Heart right ventricle (tissue), 16 donors: ENCODE measurements around the gene PHOSPHO1. TPM values are rescaled to one million over a fixed set of nuclear protein-coding genes. Genes with fewer than 3 reads are reported as not detected.
"Not testable (repeated sequence)": the region's sequence is repeated elsewhere in the genome, so short reads cannot be mapped to it uniquely, and the experiment has no call there.

Experiments used
- ATAC-seq, 8 donors: fragments of 200-7000 bp; cut with Tn5 transposase; one replicate each; pipeline ENCODE4 v1.9.1; 2020; ENCODE audit warnings: mild to moderate bottlenecking in 8 of 8, moderate library complexity in 8 of 8, moderate number of reproducible peaks in 1 of 8
- DNase-seq, 2 donors: peaks; one replicate each; pipeline ENCODE4 v3.0.0-alpha.2; 2020
- H3K27ac ChIP-seq, 10 donors: fragments of 200-600 bp; sonication (generic) in 2 of 10; one replicate each; pipeline versions ENCODE4 v1.5.0 to v1.8.0; 2020 to 2022; ENCODE audit warnings: mild to moderate bottlenecking in 3 of 10
- H3K27me3 ChIP-seq, 7 donors: fragments of 200-600 bp; one replicate each; pipeline ENCODE4 v1.8.0; 2021 to 2022; ENCODE audit warnings: mild to moderate bottlenecking in 2 of 7
- H3K36me3 ChIP-seq, 9 donors: fragments of 200-600 bp; sonication (generic) in 1 of 9; one replicate each; pipeline versions ENCODE4 v1.5.0 to v1.8.0; 2020 to 2022; ENCODE audit warnings: mild to moderate bottlenecking in 2 of 9
- H3K4me1 ChIP-seq, 9 donors: fragments of 200-600 bp; sonication (generic) in 1 of 9; one replicate each; pipeline versions ENCODE4 v1.5.0 to v1.8.0; 2020 to 2022; ENCODE audit warnings: mild to moderate bottlenecking in 4 of 9
- H3K4me3 ChIP-seq, 10 donors: fragments of 200-600 bp; sonication (generic) in 2 of 10; one replicate each; pipeline versions ENCODE4 v1.5.0 to v1.8.0; 2020 to 2022; ENCODE audit warnings: mild to moderate bottlenecking in 7 of 10, moderate library complexity in 2 of 10
- H3K9me3 ChIP-seq, 11 donors: fragments of 200-600 bp in 10 of 11; sonication (generic) in 2 of 11; one replicate each; pipeline versions ENCODE4 v1.5.0 to v1.8.0; 2013 to 2022; ENCODE audit warnings: mild to moderate bottlenecking in 2 of 11, control low read depth in 1 of 11, moderate library complexity in 1 of 11
- WGBS, 2 donors: extraction: QIAGEN DNeasy Blood & Tissue Kit; methylation state at CpG; one replicate each; pipeline ENCODE4 v1.1.7; 2013; ENCODE audit warnings: inconsistent platforms in 1 of 2; 5-methylcytosine and 5-hydroxymethylcytosine counted together
- intact Hi-C, 10 donors: fragments of 100-400 bp; cut with DNase I; formaldehyde crosslinking; loops; one replicate each; pipeline versions ENCODE4 v1.11.1 to v1.14.2; 2022
- polyA plus RNA-seq, 2 donors: library from polyadenylated mRNA; stranded (reverse); fragments of 200-250 nt; gene quantifications; one replicate each; pipeline ENCODE4 v1.2.3, GENCODE V29; 2013
- total RNA-seq, 10 donors: library from RNA; stranded (reverse); fragmentation: NEBNext Ultra II Directional in 3 of 10; extraction: Animal tissue kit (Norgen Biotek cat#: 25700) in 3 of 10; gene quantifications; one replicate each; pipeline versions ENCODE4 v1.2.1 to v1.2.4, GENCODE V29; 2021 to 2023
- TF ChIP-seq, protein P1 (sequence below), 9 donors: fragments of 200-600 bp; sonication (generic) in 2 of 9; IDR thresholded peaks; one replicate each; pipeline versions ENCODE4 v1.5.0 to v1.8.0; 2021 to 2022; ENCODE audit warnings: antibody characterized with exemption in 9 of 9, mild to moderate bottlenecking in 5 of 9, moderate library complexity in 1 of 9
- donor health status: Arrhythmogenic right ventricular cardiomyopathy.
- donor health status: ischemic (EF 13 %, LVEDD 7.1; RV severe dilation, severe dysfunction).
- donor health status: healthy with polysubstance abuse.
- donor health status: DM: no; HTN: yes; CAD: no.
- donor health status: DM: no; HTN: no; CAD: no.
- donor health status: ischemic (EF 25% LVEDD 6.9; RV normal size, moderate dysfunction).
- donor health status: ischemic (EF 25% LVEDD 5.7; RV mildly dilated, moderate dysfunction).
- donor health status: healthy.
- donor health status: DM: yes; HTN: yes; CAD: no.
- donor health status: Ischemic cardiomyopathy.
- donor health status: ischemic (EF 35%, LVEDD 5.7; RV mildly dilated, moderate dysfunction).
- donor health status: nonischemic (EF 11% LVEDD 7.7; RV severe dilation, severe dysfunction).
- donor health status: DM: yes; HTN: yes; CAD: no.
- donor health status: PGD.
- donor health status: ischemic (EF 29% LVEDD 5.4; RV normal size, mild dysfunction).
- donor health status: nonischemic (EF 23%, LVEDD 6.1; RV moderate dilation, normal function).

Gene PHOSPHO1
- total and polyA plus RNA-seq, 12 donors = 0.14 to 1.9 (median 0.52) TPM

- Histone ChIP-seq H3K27me3 (peaks cover 0 to 4% (median 0%) of the 10 kb centered on the region in 7 donors), H3K4me1 (peaks cover 0 to 4% (median 0%) of the 10 kb centered on the region in 9 donors), H3K36me3 (no peaks in the 10 kb centered on the region), H3K27ac (no peak overlapping the region), H3K4me3 (no peak overlapping the region), H3K9me3 (peaks cover 0 to 15% (median 0%) of the 10 kb centered on the region in 11 donors)
- TF ChIP-seq, protein P1, sequence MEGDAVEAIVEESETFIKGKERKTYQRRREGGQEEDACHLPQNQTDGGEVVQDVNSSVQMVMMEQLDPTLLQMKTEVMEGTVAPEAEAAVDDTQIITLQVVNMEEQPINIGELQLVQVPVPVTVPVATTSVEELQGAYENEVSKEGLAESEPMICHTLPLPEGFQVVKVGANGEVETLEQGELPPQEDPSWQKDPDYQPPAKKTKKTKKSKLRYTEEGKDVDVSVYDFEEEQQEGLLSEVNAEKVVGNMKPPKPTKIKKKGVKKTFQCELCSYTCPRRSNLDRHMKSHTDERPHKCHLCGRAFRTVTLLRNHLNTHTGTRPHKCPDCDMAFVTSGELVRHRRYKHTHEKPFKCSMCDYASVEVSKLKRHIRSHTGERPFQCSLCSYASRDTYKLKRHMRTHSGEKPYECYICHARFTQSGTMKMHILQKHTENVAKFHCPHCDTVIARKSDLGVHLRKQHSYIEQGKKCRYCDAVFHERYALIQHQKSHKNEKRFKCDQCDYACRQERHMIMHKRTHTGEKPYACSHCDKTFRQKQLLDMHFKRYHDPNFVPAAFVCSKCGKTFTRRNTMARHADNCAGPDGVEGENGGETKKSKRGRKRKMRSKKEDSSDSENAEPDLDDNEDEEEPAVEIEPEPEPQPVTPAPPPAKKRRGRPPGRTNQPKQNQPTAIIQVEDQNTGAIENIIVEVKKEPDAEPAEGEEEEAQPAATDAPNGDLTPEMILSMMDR (IDR thresholded peaks at IDR 0.05) = no peak
- 88 to 89% methylated on average over 5 of the region's 5 CpGs for WGBS, 2 donors
- intact Hi-C loops = loop anchor here in 7 of 10 donors (5.0 to 10.0 kb wide), 5 partner anchors 39 to 211 kb away; no protein-coding TSS in a partner anchor
- ATAC-seq (peak in 1 of 8 donors; percentile 22), DNase-seq (no peak)
Measured at GRCh38 chr17:49183341-49183740, 47.2 kb downstream of the PHOSPHO1 start.

GRCh38 chr17:49180998-49181635 is 49.5 kb downstream of the PHOSPHO1 start:
- Histone ChIP-seq H3K9me3 (peaks cover 0 to 35% (median 10%) of the 10 kb centered on the region in 11 donors), H3K27me3 (peaks cover 0 to 4% (median 0%) of the 10 kb centered on the region in 7 donors), H3K36me3 (no peaks in the 10 kb centered on the region), H3K27ac (no peak overlapping the region), H3K4me3 (no peak overlapping the region), H3K4me1 (peaks cover 0 to 4% (median 0%) of the 10 kb centered on the region in 9 donors)
- intact Hi-C loops = loop anchor here (1.0 to 10.0 kb wide), 8 partner anchors 41 to 214 kb away; no protein-coding TSS in a partner anchor
- no peak for DNase-seq
- 77 to 78% methylated on average over 6 of the region's 6 CpGs for WGBS, 2 donors
- no peak for ATAC-seq
- TF ChIP-seq, protein P1 (IDR thresholded peaks at IDR 0.05) = no peak

DNA sequence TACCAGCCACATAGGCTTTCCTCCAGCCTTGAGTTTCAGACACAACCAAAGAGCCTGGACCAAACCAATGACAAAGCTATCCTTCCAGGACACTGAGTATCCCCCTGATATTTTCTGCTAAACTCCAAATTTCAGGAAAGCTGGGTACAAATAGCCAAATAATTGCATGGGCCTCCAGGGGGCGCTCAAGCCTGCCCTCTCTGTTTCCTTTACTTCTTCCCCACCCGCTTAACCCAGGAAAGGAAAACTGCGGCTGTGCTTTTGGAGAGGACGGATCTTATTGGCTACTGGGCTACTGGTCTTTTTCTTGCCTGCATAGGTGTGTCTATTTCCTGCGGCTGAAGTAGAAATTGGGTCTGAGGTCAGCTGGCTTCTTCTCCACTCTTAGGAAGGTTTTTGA is 50.3 kb downstream of the PHOSPHO1 start:
- Histone ChIP-seq H3K4me1 (peaks cover 0 to 4% (median 0%) of the 10 kb centered on the region in 9 donors), H3K27me3 (peaks cover 0 to 4% (median 0%) of the 10 kb centered on the region in 7 donors), H3K36me3 (no peaks in the 10 kb centered on the region), H3K27ac (no peak overlapping the region), H3K9me3 (peaks cover 0 to 37% (median 18%) of the 10 kb centered on the region in 11 donors), H3K4me3 (no peak overlapping the region)
- intact Hi-C loops = loop anchor here (1.0 to 10.0 kb wide), 8 partner anchors 42 to 214 kb away; no protein-coding TSS in a partner anchor
- ATAC-seq (peak in 6 of 8 donors; percentile 49 to 81 (median 62)), DNase-seq (peak; percentile 59 to 66)
- TF ChIP-seq, protein P1 (IDR thresholded peaks at IDR 0.05) = peak; percentile 57 to 84 (median 76)
- 11 to 14% methylated on average over 5 of the region's 5 CpGs for WGBS, 2 donors

DNA sequence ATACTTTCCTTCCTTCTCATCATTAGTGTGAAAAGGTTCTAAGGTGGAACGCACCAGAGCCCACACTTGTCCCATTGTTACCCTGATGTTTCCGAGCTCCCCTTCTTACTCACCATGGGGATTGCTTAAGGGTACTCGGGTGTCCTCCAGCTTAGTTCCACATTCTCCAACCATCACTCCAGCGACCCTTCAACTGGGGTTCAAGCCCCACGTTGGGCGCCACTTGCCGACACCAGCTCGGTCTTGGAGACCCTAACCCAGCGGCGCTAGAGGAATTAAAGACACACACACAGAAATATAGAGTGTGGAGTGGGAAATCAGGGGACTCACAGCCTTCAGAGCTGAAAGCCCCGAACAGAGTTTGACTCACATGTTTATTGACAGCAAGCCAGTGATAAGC is 54.6 kb downstream of the PHOSPHO1 start:
- not testable (repeated sequence) for H3K27ac ChIP-seq, H3K4me3 ChIP-seq, H3K4me1 ChIP-seq, DNase-seq, ATAC-seq, H3K36me3 ChIP-seq
- 86 to 88% methylated on average over 11 of the region's 11 CpGs for WGBS, 2 donors
- H3K27me3 ChIP-seq = peaks cover 0 to 16% (median 1%) of the 10 kb centered on the region in 7 donors
- peaks cover 0 to 51% (median 26%) of the 10 kb centered on the region in 11 donors for H3K9me3 ChIP-seq
- intact Hi-C loops = loop anchor here in 2 of 10 donors (10.0 kb wide), 2 partner anchors 49 to 219 kb away; no protein-coding TSS in a partner anchor

Other genes with a start within 250 kb of the PHOSPHO1 start
- gene IGF2BP1, start 233.4 kb downstream of the PHOSPHO1 start, total RNA-seq = not detected
- gene IGF2BP1, start 233.4 kb downstream of the PHOSPHO1 start, polyA plus RNA-seq = under 1 TPM in 1 of 2 donors, not detected in 1; 0.01 TPM
- under 1 TPM in 2 of 10 donors, not detected in 8; 0.02 TPM for gene B4GALNT2, start 98.0 kb downstream of the PHOSPHO1 start, total RNA-seq
- not detected for gene B4GALNT2, start 98.0 kb downstream of the PHOSPHO1 start, polyA plus RNA-seq
- 1 to 10 TPM in 5 of 10 donors, under 1 TPM in 4, not detected in 1; 0.32 to 2.6 (median 1.3) TPM for gene GNGT2, start 20.2 kb downstream of the PHOSPHO1 start, total RNA-seq
- gene GNGT2, start 20.2 kb downstream of the PHOSPHO1 start, polyA plus RNA-seq = 1 to 10 TPM; 2.7 to 4.6 TPM
- gene ABI3, start 20.1 kb downstream of the PHOSPHO1 start, total RNA-seq = 10 to 100 TPM in 1 of 10 donors, 1 to 10 TPM in 9; 2.3 to 10.8 (median 4.8) TPM
- 10 to 100 TPM in 1 of 2 donors, 1 to 10 TPM in 1; 6.2 to 10.3 TPM for gene ABI3, start 20.1 kb downstream of the PHOSPHO1 start, polyA plus RNA-seq
- 10 to 100 TPM; 16.0 to 23.8 (median 19.6) TPM for gene ZNF652, start 131.5 kb upstream of the PHOSPHO1 start, total RNA-seq
- gene ZNF652, start 131.5 kb upstream of the PHOSPHO1 start, polyA plus RNA-seq = 10 to 100 TPM in 1 of 2 donors, 1 to 10 TPM in 1; 5.2 to 35.6 TPM
- 100 to 1,000 TPM; 187 to 249 (median 215) TPM for gene PHB1, start 184.1 kb upstream of the PHOSPHO1 start, total RNA-seq
- gene PHB1, start 184.1 kb upstream of the PHOSPHO1 start, polyA plus RNA-seq = 100 to 1,000 TPM; 107 to 317 TPM